GM19240 (cell line): ENCODE results near the gene SNCAIP.
"Not testable (repeated sequence)": the region's sequence is repeated elsewhere in the genome, so short reads cannot be mapped to it uniquely, and the experiment has no call there.

Experiments
- DNase-seq: peaks from one replicate; pipeline ENCODE4 v3.0.0; 2011; ENCODE audit warnings: low spot score; ENCODE audit not compliant: insufficient read length

SNCAIP gene

GRCh38 chr5:122463221-122463620, 151.2 kb downstream of the SNCAIP start:
- no peak for DNase-seq

GRCh38 chr5:122464191-122464590, 152.2 kb downstream of the SNCAIP start:
- DNase-seq = no peak

- no peak for DNase-seq
Observed at GRCh38 chr5:122465031-122465577, 153.1 kb downstream of the SNCAIP start.

GRCh38 chr5:122465994-122466393, 154.0 kb downstream of the SNCAIP start:
- DNase-seq = no peak

- DNase-seq = no peak
Observed at GRCh38 chr5:122468351-122469116, 156.5 kb downstream of the SNCAIP start.

GRCh38 chr5:122469384-122469919, 157.4 kb downstream of the SNCAIP start:
- no peak for DNase-seq

- DNase-seq = no peak
Observed at GRCh38 chr5:122470365-122470764, 158.3 kb downstream of the SNCAIP start.

- no peak for DNase-seq
Observed at GRCh38 chr5:122471031-122471751, 159.2 kb downstream of the SNCAIP start.

GRCh38 chr5:122471752-122472061, 159.7 kb downstream of the SNCAIP start:
- no peak for DNase-seq

GRCh38 chr5:122473138-122473843, 161.3 kb downstream of the SNCAIP start:
- DNase-seq = no peak

- DNase-seq = no peak
Observed at GRCh38 chr5:122473941-122474340, 161.9 kb downstream of the SNCAIP start.

GRCh38 chr5:122478741-122479442, 166.9 kb downstream of the SNCAIP start:
- no peak for DNase-seq

GRCh38 chr5:122480146-122480545, 168.1 kb downstream of the SNCAIP start:
- DNase-seq = no peak

- no peak for DNase-seq
Observed at GRCh38 chr5:122484103-122484502, 172.1 kb downstream of the SNCAIP start.

- DNase-seq = no peak
Observed at GRCh38 chr5:122485226-122485625, 173.2 kb downstream of the SNCAIP start.

GRCh38 chr5:122486616-122487015, 174.6 kb downstream of the SNCAIP start:
- DNase-seq = not testable (repeated sequence)

GRCh38 chr5:122490718-122491117, 178.7 kb downstream of the SNCAIP start:
- no peak for DNase-seq

GRCh38 chr5:122492675-122493074, 180.6 kb downstream of the SNCAIP start:
- DNase-seq = no peak

GRCh38 chr5:122493091-122494021, 181.3 kb downstream of the SNCAIP start:
- DNase-seq = no peak

GRCh38 chr5:122494109-122494508, 182.1 kb downstream of the SNCAIP start:
- DNase-seq = no peak
